GM23248 (cell line): ENCODE results near the gene E2F4. TPM values are rescaled to one million over a fixed set of nuclear protein-coding genes. Genes with fewer than 3 reads are reported as not detected.

Experiments used
- DNase-seq: peaks from one replicate; pipeline ENCODE4 v3.0.0-alpha.2; 2015
- H2AFZ ChIP-seq: fragments of 200-600 bp; sonication (generic); 2 replicates; pipeline ENCODE4 v1.6.1; 2016; ENCODE audit warnings: antibody characterized with exemption
- H3F3A ChIP-seq: fragments of 200-600 bp; sonication (generic); 2 replicates; pipeline ENCODE4 v1.6.1; 2016; ENCODE audit warnings: mild to moderate bottlenecking, antibody characterized with exemption, mixed run types; ENCODE audit not compliant: insufficient read depth
- H3K27ac ChIP-seq: fragments of 200-600 bp; sonication (generic); 2 replicates; pipeline ENCODE4 v1.5.1; 2016; ENCODE audit warnings: mild to moderate bottlenecking
- H3K27me3 ChIP-seq: fragments of 200-600 bp; sonication (generic); replicated peaks from 2 replicates; pipeline ENCODE4 v1.6.1; 2016; ENCODE audit warnings: mild to moderate bottlenecking; ENCODE audit not compliant: insufficient read depth
- H3K36me3 ChIP-seq: fragments of 200-600 bp; sonication (generic); 2 replicates; pipeline ENCODE4 v1.6.1; 2016; ENCODE audit warnings: low read depth, mild to moderate bottlenecking
- H3K4me1 ChIP-seq: fragments of 200-600 bp; sonication (generic); 2 replicates; pipeline ENCODE4 v1.6.1; 2016; ENCODE audit warnings: mild to moderate bottlenecking; ENCODE audit not compliant: insufficient read depth
- H3K4me2 ChIP-seq: fragments of 200-600 bp; sonication (generic); one replicate; pipeline ENCODE4 v1.6.1; 2016; ENCODE audit warnings: mild to moderate bottlenecking; ENCODE audit not compliant: unreplicated experiment
- H3K4me3 ChIP-seq: fragments of 200-600 bp; sonication (generic); 2 replicates; pipeline ENCODE4 v1.5.1; 2016; ENCODE audit warnings: mild to moderate bottlenecking
- H3K79me2 ChIP-seq: fragments of 200-600 bp; sonication (generic); 2 replicates; pipeline ENCODE4 v1.6.1; 2016; ENCODE audit warnings: mild to moderate bottlenecking; ENCODE audit not compliant: insufficient read depth
- H3K9ac ChIP-seq: fragments of 200-600 bp; sonication (generic); 2 replicates; pipeline ENCODE4 v1.6.1; 2016; ENCODE audit warnings: mild to moderate bottlenecking
- H3K9me2 ChIP-seq: fragments of 200-600 bp; sonication (generic); 2 replicates; pipeline ENCODE4 v1.6.1; 2016; ENCODE audit warnings: mixed run types, mild to moderate bottlenecking, moderate library complexity; ENCODE audit not compliant: insufficient read depth
- H3K9me3 ChIP-seq: fragments of 200-600 bp; sonication (generic); one replicate; pipeline ENCODE4 v1.6.1; 2017; ENCODE audit warnings: low read depth
- H4K20me1 ChIP-seq: fragments of 200-600 bp; sonication (generic); 2 replicates; pipeline ENCODE4 v1.6.0; 2016; ENCODE audit not compliant: insufficient read depth
- EZH2 ChIP-seq: fragments of 200-600 bp; sonication (generic); IDR thresholded peaks from 2 replicates; pipeline ENCODE4 v1.6.1; 2018; ENCODE audit warnings: antibody characterized with exemption, mild to moderate bottlenecking; ENCODE audit not compliant: insufficient read depth, poor library complexity, severe bottlenecking
- EZH2phosphoT487 ChIP-seq: fragments of 200-600 bp; sonication (generic); IDR thresholded peaks from 2 replicates; pipeline ENCODE4 v1.6.1; 2018; ENCODE audit warnings: antibody characterized with exemption, moderate library complexity, mild to moderate bottlenecking, low read depth; ENCODE audit not compliant: insufficient read depth
- WGBS, 2 experiments: methylation state at CpG; one replicate each; pipeline ENCODE4 v1.1.6; 2015 to 2017; ENCODE audit warnings: low lambda C conversion rate in 2 of 2, low coverage in 1 of 2; ENCODE audit errors: missing lambda C conversion rate in 2 of 2; 5-methylcytosine and 5-hydroxymethylcytosine counted together
- in situ Hi-C: fragments of 300-500 bp; cut with MboI; formaldehyde crosslinking; loops from 2 replicates; pipeline ENCODE4 v1.15.0; 2020
- polyA plus RNA-seq: library from polyadenylated mRNA; unstranded; fragments of >200 nt; fragmentation: Nextera tagmentation; extraction: Ambion mirVana; gene quantifications from 2 replicates; pipeline ENCODE4 v1.2.1, GENCODE V29; 2016
- total RNA-seq: library from RNA; depleted of rRNA; stranded (reverse); fragments of >200 nt; shearing (Covaris generic); gene quantifications from 2 replicates; pipeline ENCODE4 v1.2.3, GENCODE V29; 2014

E2F4 gene
- total and polyA plus RNA-seq, 2 experiments from 2014 or later, result 50.0 to 82.0 TPM

GRCh38 chr16:67243481-67243880 is 51.5 kb downstream of the E2F4 start:
- in situ Hi-C loops, result no loop called here
- no peaks in the 10 kb centered on the region for H3K36me3 ChIP-seq
- H3K27ac ChIP-seq, result peak overlapping the region; percentile 94
- no peak for DNase-seq
- peaks cover 36% of the 10 kb centered on the region for H3K79me2 ChIP-seq
- no peaks in the 10 kb centered on the region for H3K27me3 ChIP-seq
- peak overlapping the region; percentile 86 for H3K4me2 ChIP-seq
- peak overlapping the region; percentile 53; the same call in 1 of the 2 replicates for H3K9ac ChIP-seq
- H2AFZ ChIP-seq, result no peak overlapping the region
- no peaks in the 10 kb centered on the region for H3K9me2 ChIP-seq
- H3K9me3 ChIP-seq, result no peaks in the 10 kb centered on the region
- no peak overlapping the region for H3K4me3 ChIP-seq
- no peak for TF ChIP-seq EZH2
- no peak for TF ChIP-seq EZH2phosphoT487
- no peaks in the 10 kb centered on the region for H4K20me1 ChIP-seq
- H3F3A ChIP-seq, result peaks cover 54% of the 10 kb centered on the region
- peaks cover 63% of the 10 kb centered on the region for H3K4me1 ChIP-seq
- WGBS, 2 experiments, result 95 to 98% methylated on average over 4 of the region's 4 CpGs

GRCh38 chr16:67244387-67245185 is 52.6 kb downstream of the E2F4 start:
- Histone ChIP-seq H2AFZ (no peak overlapping the region), H3K36me3 (no peaks in the 10 kb centered on the region), H3K9me3 (no peaks in the 10 kb centered on the region), H3K4me1 (peaks cover 69% of the 10 kb centered on the region), H3K4me3 (peak overlapping the region; percentile 88), H3K27ac (peak overlapping the region; percentile 94), H3K79me2 (peaks cover 31% of the 10 kb centered on the region), H3K4me2 (peak overlapping the region; percentile 86), H3K27me3 (no peaks in the 10 kb centered on the region), H3F3A (peaks cover 53% of the 10 kb centered on the region), H3K9ac (peak overlapping the region; percentile 72), H3K9me2 (no peaks in the 10 kb centered on the region), H4K20me1 (no peaks in the 10 kb centered on the region)
- in situ Hi-C loops, result no loop called here
- 4 to 5% methylated on average over 5 of the region's 5 CpGs for WGBS, 2 experiments
- peak; percentile 98 for DNase-seq
- no peak for TF ChIP-seq EZH2phosphoT487
- TF ChIP-seq EZH2, result no peak

GRCh38 chr16:67245186-67245585 is 53.2 kb downstream of the E2F4 start:
- TF ChIP-seq EZH2phosphoT487 (no peak), EZH2 (no peak)
- peaks cover 69% of the 10 kb centered on the region for H3K4me1 ChIP-seq
- peak overlapping the region; percentile 86 for H3K4me2 ChIP-seq
- H4K20me1 ChIP-seq, result no peaks in the 10 kb centered on the region
- H3K27me3 ChIP-seq, result no peaks in the 10 kb centered on the region
- no peak overlapping the region for H2AFZ ChIP-seq
- 85 to 89% methylated on average over 4 of the region's 4 CpGs for WGBS, 2 experiments
- H3K9me2 ChIP-seq, result no peaks in the 10 kb centered on the region
- H3K79me2 ChIP-seq, result peaks cover 25% of the 10 kb centered on the region
- in situ Hi-C loops, result no loop called here
- H3K9me3 ChIP-seq, result no peaks in the 10 kb centered on the region
- no peak for DNase-seq
- H3K4me3 ChIP-seq, result peak overlapping the region; percentile 88
- no peaks in the 10 kb centered on the region for H3K36me3 ChIP-seq
- peaks cover 48% of the 10 kb centered on the region for H3F3A ChIP-seq
- H3K9ac ChIP-seq, result peak overlapping the region; percentile 72
- H3K27ac ChIP-seq, result peak overlapping the region; percentile 94

GRCh38 chr16:67245674-67246080 is 53.7 kb downstream of the E2F4 start:
- WGBS, 2 experiments, result 3 to 5% methylated on average over 8 of the region's 8 CpGs
- peak overlapping the region; percentile 86 for H3K4me2 ChIP-seq
- TF ChIP-seq EZH2, result no peak
- TF ChIP-seq EZH2phosphoT487, result no peak
- no peaks in the 10 kb centered on the region for H3K9me3 ChIP-seq
- H3F3A ChIP-seq, result peaks cover 50% of the 10 kb centered on the region
- H3K9me2 ChIP-seq, result no peaks in the 10 kb centered on the region
- peak overlapping the region; percentile 88 for H3K4me3 ChIP-seq
- no peaks in the 10 kb centered on the region for H4K20me1 ChIP-seq
- H3K27ac ChIP-seq, result peak overlapping the region; percentile 94
- no peaks in the 10 kb centered on the region for H3K36me3 ChIP-seq
- peak; percentile 75 for DNase-seq
- H3K4me1 ChIP-seq, result peaks cover 65% of the 10 kb centered on the region
- peaks cover 25% of the 10 kb centered on the region for H3K79me2 ChIP-seq
- peak overlapping the region; percentile 58 for H2AFZ ChIP-seq
- H3K9ac ChIP-seq, result peak overlapping the region; percentile 72
- in situ Hi-C loops, result no loop called here
- no peaks in the 10 kb centered on the region for H3K27me3 ChIP-seq
